ENCODE data around the gene REXO1. TPM values are rescaled to one million over a fixed set of nuclear protein-coding genes. Genes with fewer than 3 reads are reported as not detected.
A peak's percentile ranks its signal among the peaks of the same experiment; 100 is the strongest.

REXO1 gene
- total RNA-seq, 1 donor from 2014 or later, result 37.2 TPM

DNA sequence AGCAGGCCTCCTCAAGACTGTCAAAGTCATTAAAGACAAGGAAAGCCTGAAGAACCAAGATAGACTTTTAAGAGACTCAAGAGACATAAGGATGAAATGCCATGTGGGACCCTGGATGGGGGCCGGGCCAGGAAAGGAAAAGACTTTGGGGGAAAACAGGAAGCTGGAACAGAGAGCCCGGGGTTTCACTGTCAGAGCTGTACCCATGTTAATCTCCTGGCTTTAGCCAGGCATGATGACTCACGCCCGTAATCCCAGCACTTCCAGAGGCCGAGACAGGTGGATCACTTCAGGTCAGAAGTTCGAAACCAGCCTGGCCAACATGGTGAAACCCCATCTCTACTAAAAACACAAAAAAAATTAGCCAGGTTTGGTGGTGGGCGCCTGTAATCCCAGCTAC, 20.7 kb upstream of the REXO1 start:
- H3K4me3 ChIP-seq, result no peak overlapping the region
- TF ChIP-seq, protein P1, sequence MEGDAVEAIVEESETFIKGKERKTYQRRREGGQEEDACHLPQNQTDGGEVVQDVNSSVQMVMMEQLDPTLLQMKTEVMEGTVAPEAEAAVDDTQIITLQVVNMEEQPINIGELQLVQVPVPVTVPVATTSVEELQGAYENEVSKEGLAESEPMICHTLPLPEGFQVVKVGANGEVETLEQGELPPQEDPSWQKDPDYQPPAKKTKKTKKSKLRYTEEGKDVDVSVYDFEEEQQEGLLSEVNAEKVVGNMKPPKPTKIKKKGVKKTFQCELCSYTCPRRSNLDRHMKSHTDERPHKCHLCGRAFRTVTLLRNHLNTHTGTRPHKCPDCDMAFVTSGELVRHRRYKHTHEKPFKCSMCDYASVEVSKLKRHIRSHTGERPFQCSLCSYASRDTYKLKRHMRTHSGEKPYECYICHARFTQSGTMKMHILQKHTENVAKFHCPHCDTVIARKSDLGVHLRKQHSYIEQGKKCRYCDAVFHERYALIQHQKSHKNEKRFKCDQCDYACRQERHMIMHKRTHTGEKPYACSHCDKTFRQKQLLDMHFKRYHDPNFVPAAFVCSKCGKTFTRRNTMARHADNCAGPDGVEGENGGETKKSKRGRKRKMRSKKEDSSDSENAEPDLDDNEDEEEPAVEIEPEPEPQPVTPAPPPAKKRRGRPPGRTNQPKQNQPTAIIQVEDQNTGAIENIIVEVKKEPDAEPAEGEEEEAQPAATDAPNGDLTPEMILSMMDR (IDR thresholded peaks at IDR 0.05), result no peak
- peaks cover 24% of the 10 kb centered on the region for H3K36me3 ChIP-seq
- intact Hi-C loops (cut with DNase I), result no loop called here
- no peak for ATAC-seq
- no peak for DNase-seq
- peaks cover 28% of the 10 kb centered on the region for H3K4me1 ChIP-seq
- H3K27me3 ChIP-seq, result no peaks in the 10 kb centered on the region
- H3K27ac ChIP-seq, result no peak overlapping the region
- no peaks in the 10 kb centered on the region for H3K9me3 ChIP-seq

DNA sequence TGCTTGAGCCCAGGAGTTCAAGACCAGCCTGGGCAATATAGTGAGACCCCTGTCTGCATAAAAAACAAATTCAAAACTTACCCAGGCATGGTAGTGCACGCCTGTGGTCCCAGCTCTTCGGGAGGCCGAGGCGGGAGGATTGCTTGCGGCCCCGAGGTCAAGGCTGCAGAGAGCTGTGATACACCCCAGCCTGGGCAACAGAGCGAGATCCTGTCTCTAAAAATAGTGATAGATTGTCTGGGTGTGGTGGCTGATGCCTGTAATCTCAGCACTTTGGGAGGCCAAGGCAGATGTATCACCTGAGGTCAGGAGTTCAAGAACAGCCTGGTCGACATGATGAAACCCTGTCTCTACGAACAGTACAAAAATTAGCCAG, 19.1 kb upstream of the REXO1 start:
- Histone ChIP-seq H3K9me3 (no peaks in the 10 kb centered on the region), H3K27me3 (no peaks in the 10 kb centered on the region), H3K4me3 (no peak overlapping the region), H3K36me3 (peaks cover 15% of the 10 kb centered on the region), H3K4me1 (peaks cover 13% of the 10 kb centered on the region), H3K27ac (no peak overlapping the region)
- DNase-seq (no peak), ATAC-seq (no peak)
- intact Hi-C loops (cut with DNase I), result no loop called here
- TF ChIP-seq, protein P1 (IDR thresholded peaks at IDR 0.05), result no peak

DNA sequence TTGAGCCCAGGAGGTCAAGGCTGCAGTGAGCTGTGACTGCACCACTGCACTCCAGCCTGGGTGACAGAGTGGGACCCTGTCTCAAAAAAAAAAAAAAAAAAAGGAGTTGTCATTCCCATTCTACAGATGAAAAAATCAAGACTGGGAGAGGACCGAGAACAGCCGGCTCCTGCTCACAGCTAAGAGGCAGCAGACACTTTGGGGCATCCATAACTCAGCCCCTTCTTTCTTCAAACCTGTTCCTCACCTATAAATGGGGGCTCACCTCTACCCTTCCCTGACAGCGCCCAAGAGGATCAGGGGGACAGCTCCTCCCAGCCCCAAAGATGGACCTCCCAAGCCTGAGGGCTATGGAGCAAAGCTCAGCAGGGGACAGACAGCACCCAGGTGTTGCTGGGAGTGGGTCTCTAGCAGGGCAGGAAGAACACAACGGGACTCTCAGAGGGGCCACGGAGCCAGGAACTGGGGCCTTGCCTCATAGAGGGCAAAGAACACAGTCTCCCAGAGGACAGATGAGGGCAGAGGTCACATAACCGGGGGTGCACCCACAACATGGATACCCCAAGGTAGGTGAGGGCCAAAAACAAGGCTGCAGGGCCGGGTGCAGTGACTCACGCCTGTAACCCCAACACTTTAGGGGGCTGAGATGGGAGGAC, 18.5 kb upstream of the REXO1 start:
- no peaks in the 10 kb centered on the region for H3K27me3 ChIP-seq

DNA sequence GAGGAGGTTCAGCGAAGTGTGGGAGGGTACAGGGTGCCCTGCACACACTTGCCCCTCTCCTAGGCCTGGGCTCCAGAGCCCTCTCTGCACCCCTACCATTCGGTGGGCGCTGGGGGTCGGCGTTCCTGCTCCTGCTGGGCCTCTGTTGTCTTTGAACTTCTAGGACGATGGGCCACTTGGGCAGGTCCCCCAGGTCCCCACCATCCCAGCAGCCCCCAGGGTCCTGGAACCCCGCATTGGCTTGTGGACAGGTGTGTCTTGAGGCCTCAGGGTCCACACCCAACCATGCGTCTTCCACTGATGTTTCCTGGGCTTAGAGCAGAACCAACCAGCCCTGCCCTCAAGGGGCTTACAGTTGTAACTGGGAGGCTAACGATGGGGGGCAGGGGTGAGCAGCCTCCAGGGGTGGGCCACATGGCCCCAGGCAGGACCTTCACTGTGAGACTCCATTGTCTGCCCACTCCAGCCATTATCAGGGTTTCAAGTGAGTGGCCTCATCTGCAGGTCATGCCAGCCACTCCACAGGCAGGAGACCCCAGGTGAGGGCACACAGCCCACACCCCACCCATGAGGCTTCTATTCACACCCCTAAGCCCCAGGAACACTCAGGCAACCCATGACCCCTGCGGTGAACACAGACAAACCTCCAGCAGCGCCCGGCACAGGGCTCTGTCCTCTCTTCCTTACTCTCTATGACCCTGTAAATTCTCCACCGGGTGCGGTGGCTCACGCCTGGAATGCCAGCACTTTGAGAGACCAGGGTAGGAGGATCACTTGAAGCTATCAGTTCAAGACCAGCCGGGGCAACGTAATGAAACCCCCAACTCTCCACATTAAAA, 17.1 kb upstream of the REXO1 start:
- Histone ChIP-seq H3K27me3 (no peaks in the 10 kb centered on the region), H3K36me3 (no peaks in the 10 kb centered on the region), H3K4me1 (peaks cover 26% of the 10 kb centered on the region), H3K27ac (peak overlapping the region; percentile 86), H3K4me3 (peak overlapping the region; percentile 88), H3K9me3 (no peaks in the 10 kb centered on the region)
- no peak for DNase-seq
- intact Hi-C loops (cut with DNase I), result no loop called here
- no peak for ATAC-seq
- TF ChIP-seq, protein P1 (IDR thresholded peaks at IDR 0.05), result no peak

More for the DNA sequence above, 18.5 kb upstream of the REXO1 start:
- DNase-seq (no peak), ATAC-seq (no peak)
- no peak overlapping the region for H3K4me3 ChIP-seq
- peaks cover 11% of the 10 kb centered on the region for H3K36me3 ChIP-seq
- TF ChIP-seq, protein P1 (IDR thresholded peaks at IDR 0.05), result no peak
- intact Hi-C loops (cut with DNase I), result no loop called here
- no peak overlapping the region for H3K27ac ChIP-seq
- peaks cover 15% of the 10 kb centered on the region for H3K4me1 ChIP-seq
- H3K9me3 ChIP-seq, result no peaks in the 10 kb centered on the region

DNA sequence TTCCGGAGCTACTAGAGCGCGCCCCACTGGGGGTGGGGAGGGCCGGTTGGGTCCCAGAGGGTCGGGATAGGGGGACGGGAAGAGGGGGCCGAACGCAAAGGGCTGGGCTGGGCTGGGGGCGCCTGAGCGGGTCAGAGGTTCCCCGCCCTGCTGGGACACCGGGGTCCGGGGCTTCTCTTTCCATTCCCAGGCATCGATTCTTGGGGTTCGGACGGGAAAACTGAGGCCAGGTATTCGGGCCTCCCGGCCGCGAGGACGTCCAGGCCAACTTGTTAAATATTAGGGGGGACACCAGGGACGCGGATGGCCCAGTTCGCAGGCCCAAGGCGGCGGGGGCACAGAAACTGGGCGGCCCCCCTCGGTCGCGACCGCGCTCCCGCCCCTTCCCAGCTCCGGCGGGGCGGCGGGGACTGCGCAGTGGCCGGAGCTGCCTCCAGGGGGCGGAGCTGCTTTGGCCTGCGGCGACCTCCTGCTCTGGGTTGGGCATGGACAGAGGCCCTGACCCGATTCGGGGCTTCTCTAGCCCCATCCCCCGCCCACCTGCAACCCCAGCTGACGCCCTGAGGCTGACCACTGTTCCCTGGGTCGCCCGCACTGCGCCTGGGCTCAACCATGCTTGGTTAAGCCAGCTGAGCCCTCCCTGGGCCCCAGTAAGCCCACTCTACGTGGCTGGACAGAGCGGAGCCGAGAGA, 16.3 kb upstream of the REXO1 start:
- Histone ChIP-seq H3K36me3 (no peaks in the 10 kb centered on the region), H3K4me1 (peaks cover 32% of the 10 kb centered on the region), H3K4me3 (peak overlapping the region; percentile 88), H3K9me3 (no peaks in the 10 kb centered on the region), H3K27me3 (no peaks in the 10 kb centered on the region), H3K27ac (peak overlapping the region; percentile 86)
- DNase-seq (peak; percentile 91), ATAC-seq (peak; percentile 68)
- intact Hi-C loops (cut with DNase I), result no loop called here
- TF ChIP-seq, protein P1 (IDR thresholded peaks at IDR 0.05), result peak; percentile 78
